RWPE1 (cell line): ENCODE data around the gene KICS2.

ENCODE experiments used
- CTCF ChIA-PET: fragments of 350-600 bp; sonication (Branson Sonifier 250); formaldehyde crosslinking; extraction: SDS; loops from one replicate; lab custom pipeline; 2021; lab: Yijun Ruan, JAX
- POLR2A ChIA-PET: fragments of 400-600 bp; formaldehyde crosslinking; extraction: SDS; loops from one replicate; lab custom pipeline; 2020; ENCODE audit warnings: antibody characterized with exemption; ENCODE audit not compliant: low non-redundant PET; lab: Yijun Ruan, JAX
- DNase-seq: peaks from one replicate; pipeline ENCODE4 v3.0.0; 2012; ENCODE audit warnings: low spot score
- H3K27ac ChIP-seq: fragments of 450-650 bp; 2 replicates; pipeline ENCODE4 v1.5.1; 2017
- TF ChIP-seq, protein P1 (sequence below): fragments of 450-650 bp; conservative IDR thresholded peaks from 2 replicates; pipeline ENCODE4 v1.5.1; 2017; ENCODE audit warnings: low read depth, mild to moderate bottlenecking

Gene KICS2

DNA sequence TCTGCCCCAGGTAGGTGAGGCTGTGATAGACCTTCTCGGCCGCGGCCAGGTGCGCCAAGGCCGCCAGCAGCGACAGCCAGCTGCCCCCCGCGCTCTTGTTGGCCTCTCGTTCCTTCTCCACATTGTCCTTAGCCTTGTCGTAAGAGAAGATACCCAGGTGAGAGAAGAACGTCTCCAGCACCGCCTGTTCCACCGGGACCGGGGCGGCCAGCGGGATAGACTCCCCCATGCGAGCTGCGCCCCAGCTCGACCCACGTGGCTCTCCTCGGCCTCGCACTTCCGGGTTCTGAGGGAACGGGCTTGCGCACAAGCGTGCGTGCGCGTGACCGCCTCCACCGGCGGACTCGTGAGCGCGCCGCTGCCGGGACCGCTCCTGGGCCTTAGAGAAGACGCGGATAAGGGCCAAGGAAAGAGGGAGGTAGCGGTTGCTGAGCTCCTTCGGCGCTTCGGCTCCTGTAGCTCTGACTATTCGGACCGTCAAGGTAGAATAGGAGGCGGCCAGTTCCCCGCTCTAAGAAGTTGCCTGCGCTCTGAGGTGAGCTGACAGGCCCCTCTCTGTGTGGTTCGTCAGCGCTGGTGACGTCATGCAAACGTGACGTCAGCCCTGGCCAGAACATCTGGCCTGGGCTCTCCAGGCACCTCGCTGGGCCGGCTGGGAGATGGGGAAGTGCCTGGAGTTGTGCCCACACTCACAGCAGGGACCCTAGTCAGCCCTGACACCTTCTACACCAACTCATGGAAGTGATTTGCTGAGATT lies at the start of gene KICS2:
TSS of gene KICS2 (minus strand) at position 288 of the 757 bp plus-strand sequence. CDS start at position 229, 59 bp downstream.
- peak; percentile 90 for DNase-seq
- CTCF ChIA-PET = interaction anchor here (0.6 to 2.3 kb wide), 4 partner anchors 10 to 388 kb away, joined by 3 to 6 read pairs (median 4); partner anchors contain the start of gene SRGAP1
- peak within 1 kb of the TSS; percentile 79 for H3K27ac ChIP-seq
- TF ChIP-seq, protein P1, sequence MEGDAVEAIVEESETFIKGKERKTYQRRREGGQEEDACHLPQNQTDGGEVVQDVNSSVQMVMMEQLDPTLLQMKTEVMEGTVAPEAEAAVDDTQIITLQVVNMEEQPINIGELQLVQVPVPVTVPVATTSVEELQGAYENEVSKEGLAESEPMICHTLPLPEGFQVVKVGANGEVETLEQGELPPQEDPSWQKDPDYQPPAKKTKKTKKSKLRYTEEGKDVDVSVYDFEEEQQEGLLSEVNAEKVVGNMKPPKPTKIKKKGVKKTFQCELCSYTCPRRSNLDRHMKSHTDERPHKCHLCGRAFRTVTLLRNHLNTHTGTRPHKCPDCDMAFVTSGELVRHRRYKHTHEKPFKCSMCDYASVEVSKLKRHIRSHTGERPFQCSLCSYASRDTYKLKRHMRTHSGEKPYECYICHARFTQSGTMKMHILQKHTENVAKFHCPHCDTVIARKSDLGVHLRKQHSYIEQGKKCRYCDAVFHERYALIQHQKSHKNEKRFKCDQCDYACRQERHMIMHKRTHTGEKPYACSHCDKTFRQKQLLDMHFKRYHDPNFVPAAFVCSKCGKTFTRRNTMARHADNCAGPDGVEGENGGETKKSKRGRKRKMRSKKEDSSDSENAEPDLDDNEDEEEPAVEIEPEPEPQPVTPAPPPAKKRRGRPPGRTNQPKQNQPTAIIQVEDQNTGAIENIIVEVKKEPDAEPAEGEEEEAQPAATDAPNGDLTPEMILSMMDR = no peak
- POLR2A ChIA-PET = interaction anchor here (0.8 to 1.4 kb wide), 2 partner anchors 16 to 377 kb away, joined by 3 to 7 read pairs; partner anchors contain the start of gene SRGAP1

DNA sequence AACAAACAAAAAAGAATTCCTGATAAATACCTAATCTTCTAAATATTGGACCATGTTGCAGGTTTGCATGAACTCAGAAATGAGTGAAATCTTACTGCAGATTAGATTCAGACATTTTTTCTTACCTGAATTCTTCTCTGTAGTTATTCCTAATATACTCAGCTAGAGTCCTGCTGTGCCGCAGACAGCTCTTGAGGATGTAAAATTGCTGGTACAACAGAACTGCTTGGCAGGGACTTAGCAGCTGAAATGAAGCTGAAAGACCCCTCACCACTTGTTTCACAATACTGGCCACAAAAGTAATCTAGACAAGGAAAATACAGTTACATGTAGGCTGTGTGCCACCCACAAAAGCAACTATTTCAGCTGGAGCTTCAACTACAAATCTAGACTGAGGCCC lies 48.3 kb upstream of the KICS2 start:
- CTCF ChIA-PET = no interaction called here
- no peak overlapping the region for H3K27ac ChIP-seq
- TF ChIP-seq, protein P1 = no peak
- POLR2A ChIA-PET = no interaction called here
- DNase-seq = no peak

DNA sequence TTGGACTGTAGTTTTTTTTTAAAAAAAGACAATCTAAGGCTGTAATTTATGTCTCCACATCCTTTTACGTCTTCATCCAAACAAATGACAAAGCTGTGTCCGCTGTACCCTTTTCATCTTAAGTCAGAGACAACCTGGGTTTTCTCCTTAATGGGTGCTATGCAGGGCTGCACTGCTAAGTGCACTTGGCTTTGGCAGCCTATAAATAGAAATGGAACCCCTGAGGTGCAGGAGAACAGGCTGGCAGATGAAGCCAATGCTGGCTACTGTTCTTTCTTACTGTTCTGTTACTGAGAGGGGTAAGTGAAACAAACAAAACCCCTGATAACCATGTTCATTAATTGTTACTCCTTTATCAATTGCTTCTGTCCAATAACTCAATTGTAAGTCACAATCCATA lies 47.1 kb upstream of the KICS2 start:
- no peak for DNase-seq
- POLR2A ChIA-PET = no interaction called here
- H3K27ac ChIP-seq = no peak overlapping the region
- TF ChIP-seq, protein P1 = no peak
- CTCF ChIA-PET = interaction anchor here (1.1 kb wide), 1 partner anchor 13 kb away, joined by 4 read pairs; no protein-coding TSS in a partner anchor

DNA sequence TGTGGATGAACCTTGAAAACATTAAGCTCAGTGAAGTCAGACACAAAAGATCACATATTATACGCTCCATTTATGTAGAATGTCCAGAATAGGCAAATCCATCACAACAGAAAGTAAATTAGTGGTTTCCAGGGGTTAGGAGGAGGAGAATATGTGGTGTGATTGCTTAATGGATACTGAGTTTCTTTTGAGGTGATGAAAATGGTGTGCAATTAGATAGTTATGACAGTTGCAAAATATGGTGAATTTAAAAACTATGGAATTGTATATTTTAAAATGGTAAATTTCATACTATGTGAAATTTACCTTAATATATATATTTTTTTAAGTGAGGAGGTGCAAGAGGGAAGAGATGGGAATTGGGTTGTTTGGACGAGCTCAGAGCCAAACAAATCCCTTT lies 46.3 kb upstream of the KICS2 start:
- POLR2A ChIA-PET = no interaction called here
- CTCF ChIA-PET = interaction anchor here (1.1 kb wide), 1 partner anchor 12 kb away, joined by 4 read pairs; no protein-coding TSS in a partner anchor
- TF ChIP-seq, protein P1 = no peak
- H3K27ac ChIP-seq = no peak overlapping the region
- no peak for DNase-seq

DNA sequence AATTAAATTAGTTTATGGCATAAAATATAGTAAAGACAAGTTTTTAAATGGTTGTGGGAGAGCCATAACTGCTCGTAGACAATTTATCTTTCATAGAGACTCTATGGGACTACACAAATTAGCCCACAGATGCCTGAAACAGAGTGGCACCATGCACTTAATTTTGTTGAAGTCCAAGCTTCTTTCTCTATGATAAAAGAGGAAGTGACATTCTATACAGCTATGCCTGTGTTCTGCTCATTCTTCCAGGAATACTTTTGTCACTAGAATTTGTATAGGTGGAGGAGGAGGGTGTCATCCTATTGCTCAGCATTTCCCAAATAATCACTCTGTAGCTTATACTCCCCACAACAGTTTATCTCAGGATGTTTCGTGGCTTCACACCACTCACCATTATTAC lies 43.7 kb upstream of the KICS2 start:
- TF ChIP-seq, protein P1 = no peak
- DNase-seq = no peak
- H3K27ac ChIP-seq = no peak overlapping the region
- ChIA-PET CTCF (interaction anchor here (1.2 kb wide), 1 partner anchor 13 kb away, joined by 4 read pairs; no protein-coding TSS in a partner anchor), POLR2A (no interaction called here)

DNA sequence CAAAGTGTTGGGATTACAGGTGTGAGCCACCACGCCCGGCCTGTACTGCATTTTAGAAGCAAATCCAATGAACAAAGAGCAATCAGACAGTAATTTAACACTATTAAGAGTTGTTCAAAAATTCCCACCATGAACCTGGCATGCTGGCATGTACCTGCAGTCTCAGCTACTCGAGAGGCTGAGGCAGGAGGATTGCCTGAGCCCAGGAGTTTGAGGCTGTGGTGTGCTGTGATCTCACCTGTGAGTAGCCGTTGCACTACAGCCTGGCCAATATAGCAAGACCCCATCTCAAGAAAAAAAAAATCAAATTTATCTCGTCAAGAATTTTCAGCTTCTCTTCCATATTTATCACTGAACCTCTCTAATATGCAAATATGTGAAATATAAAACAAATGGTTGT lies 39.7 kb upstream of the KICS2 start:
- no peak for DNase-seq
- ChIA-PET CTCF (interaction anchor here (0.6 to 0.7 kb wide), 2 partner anchors 35 to 1327 kb away, joined by 3 to 4 read pairs; partner anchors contain the start of gene PPM1H), POLR2A (no interaction called here)
- H3K27ac ChIP-seq = no peak overlapping the region
- TF ChIP-seq, protein P1 = no peak
